GM18517 (cell line): ENCODE measurements around the gene UBA1.

ENCODE experiments used
- ATAC-seq: cut with Tn5 transposase; IDR thresholded peaks from one replicate; pipeline ENCODE4 v1.9.1; 2021; ENCODE audit warnings: mild to moderate bottlenecking, moderate library complexity; ENCODE audit not compliant: unreplicated experiment

UBA1 gene

GRCh38 chrX:47187106-47187677, 6.4 kb upstream of the UBA1 start:
- ATAC-seq = no peak

GRCh38 chrX:47189906-47190305, 3.7 kb upstream of the UBA1 start:
- ATAC-seq = no peak

DNA sequence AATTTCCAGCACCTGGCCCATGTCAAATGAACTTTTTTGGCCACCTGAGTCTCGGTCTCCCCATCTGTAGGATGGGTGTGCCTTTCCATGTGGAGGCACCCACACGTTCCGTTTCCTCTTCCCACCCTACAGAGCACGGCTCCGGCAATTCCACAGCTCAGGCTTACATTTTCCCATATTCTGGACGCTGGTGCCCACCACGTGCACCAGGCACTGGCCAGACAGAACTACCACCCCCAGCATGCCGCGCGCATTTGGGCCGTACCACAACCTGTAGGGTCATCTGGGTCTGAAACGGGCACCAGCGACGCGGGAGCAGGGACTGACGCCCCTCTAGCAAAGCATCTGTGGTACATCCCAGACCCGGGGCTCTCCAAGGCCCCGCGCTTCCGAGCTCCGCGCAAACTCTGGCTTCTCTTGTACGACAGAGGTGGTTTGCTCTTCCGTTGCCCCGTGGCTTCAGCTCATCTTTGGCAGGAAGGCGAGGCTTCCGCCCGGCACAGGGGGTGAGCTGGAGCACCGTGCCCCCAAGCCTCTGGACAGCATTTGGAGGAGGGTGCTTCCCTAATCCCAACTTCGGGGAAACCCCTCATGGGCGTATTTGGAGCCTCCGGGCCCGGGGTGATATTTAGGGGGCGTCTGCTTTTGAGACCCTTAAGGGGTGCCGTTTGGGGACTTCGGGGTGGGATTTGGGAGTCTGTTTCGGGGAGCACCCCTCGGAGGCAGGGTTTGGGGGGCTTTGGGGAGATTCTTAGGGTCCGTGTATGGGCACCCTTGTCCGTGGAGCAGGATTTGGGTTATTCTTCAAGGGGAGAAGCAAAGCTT, 3.0 kb upstream of the UBA1 start:
- peak; percentile 53 for ATAC-seq

DNA sequence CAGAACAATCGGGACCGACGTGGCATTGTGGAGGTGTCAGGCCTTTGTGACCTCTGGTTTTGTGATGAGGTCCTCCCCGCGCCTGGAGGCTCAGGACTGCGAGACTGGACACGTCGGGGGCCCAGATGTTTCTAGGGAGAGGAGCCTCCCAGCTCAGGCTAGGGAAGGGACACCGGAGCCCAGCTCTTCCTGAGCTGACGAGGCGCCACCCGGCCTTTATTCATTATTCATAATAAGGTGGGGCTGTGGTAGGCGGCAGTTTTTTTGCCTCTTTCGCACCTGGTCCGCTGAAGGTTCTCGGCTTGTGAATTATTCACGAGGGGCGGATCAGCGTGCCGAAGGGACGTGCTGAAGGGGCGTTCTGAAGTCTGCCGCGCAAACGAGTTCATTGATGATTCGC, 2.3 kb upstream of the UBA1 start:
- no peak for ATAC-seq

- no peak for ATAC-seq
Observed at GRCh38 chrX:47191806-47192401, 1.7 kb upstream of the UBA1 start.

DNA sequence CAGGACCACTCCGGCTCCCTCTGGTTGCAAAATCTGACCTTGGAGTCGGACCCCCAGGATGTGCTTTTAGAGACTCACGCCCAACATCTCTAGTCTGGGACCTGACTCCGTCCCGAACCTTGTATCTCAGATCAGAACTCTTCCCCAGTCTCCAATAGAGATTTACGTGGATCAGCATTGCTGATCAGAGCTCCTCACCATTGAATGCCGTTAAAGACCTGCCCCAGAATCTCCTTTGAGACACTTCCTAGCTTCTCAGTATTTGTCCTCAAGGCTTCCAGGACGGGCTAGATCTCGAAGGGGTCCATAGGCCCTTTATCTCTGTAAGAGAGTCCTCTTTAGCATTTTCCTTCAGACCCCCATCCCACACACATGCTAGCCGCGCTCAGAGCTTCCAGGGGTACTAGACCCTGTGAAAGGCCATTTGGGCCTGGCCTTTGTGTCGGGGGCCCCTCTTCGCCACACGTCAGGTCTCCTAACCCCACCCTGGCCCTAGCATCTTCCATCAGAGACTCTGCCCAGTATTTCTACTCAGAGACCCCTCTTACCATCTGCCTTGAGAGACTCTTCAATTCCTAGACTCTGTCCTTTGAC, 662 bp downstream of the UBA1 start:
- no peak for ATAC-seq

DNA sequence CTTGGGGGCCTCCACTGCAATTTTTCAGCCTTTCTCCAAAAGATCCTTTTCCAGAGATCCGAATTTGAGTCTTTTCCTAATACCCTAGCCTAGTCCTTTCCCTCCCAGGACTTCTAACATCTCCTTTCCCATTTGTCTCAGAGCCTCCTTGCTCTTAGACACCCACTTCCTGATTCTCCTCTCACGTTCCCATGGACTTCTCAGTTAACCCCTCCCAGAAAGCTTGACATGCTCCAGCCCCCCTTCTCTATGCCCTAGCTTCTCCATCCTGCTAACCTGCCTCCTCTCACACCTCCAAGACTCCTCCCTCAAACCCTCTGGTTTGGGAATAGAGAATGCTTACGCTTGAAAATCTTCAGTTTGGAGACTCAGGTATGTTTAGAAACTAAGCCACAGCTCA, 2.5 kb downstream of the UBA1 start:
- no peak for ATAC-seq

- no peak for ATAC-seq
Observed at GRCh38 chrX:47197526-47197925, 3.9 kb downstream of the UBA1 start.

DNA sequence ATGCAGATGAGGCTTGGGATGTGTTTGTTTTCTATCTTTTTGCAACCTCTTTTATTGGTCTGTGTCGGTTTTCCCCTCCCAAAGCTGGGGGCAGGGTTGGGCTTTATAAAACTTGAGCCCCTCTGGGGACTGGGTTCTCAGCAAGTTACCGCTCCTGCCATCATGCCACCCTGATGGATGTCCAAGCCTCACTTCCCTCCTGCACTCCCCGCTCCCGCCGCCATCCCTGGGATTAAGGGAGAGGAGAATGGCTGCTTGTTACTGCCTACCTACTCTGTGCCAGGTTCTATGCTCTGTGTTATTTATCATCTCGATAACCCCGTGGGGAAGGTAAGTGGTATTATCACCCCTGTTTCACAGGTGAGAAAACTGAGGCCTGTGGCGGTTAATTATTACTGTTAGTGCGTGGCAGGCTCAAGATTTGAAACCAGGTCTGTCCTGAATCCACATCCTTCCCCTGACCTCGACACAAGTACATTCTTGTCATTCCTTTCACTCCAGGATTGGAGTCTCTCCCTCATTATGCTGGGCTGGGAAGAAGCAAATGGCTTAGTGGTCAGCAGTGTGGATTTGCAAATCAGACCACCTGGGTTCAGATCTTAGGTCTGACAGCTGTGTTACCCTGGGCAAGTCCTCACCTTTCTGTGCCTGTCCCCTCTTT, 4.5 kb downstream of the UBA1 start:
- no peak for ATAC-seq

DNA sequence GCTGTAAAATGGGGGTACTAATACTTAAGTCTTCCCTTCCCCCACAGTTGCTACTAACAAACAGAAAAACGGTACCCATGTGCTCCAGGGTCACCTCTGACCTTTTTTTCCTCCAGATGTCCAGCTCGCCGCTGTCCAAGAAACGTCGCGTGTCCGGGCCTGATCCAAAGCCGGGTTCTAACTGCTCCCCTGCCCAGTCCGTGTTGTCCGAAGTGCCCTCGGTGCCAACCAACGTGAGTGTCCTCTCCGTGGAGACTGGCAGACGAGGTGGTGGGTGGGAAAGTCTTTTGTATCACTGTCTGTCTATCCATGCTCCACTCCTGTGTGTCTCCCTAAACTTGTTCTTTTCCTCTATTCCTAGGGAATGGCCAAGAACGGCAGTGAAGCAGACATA, 5.1 kb downstream of the UBA1 start:
- ATAC-seq = no peak

DNA sequence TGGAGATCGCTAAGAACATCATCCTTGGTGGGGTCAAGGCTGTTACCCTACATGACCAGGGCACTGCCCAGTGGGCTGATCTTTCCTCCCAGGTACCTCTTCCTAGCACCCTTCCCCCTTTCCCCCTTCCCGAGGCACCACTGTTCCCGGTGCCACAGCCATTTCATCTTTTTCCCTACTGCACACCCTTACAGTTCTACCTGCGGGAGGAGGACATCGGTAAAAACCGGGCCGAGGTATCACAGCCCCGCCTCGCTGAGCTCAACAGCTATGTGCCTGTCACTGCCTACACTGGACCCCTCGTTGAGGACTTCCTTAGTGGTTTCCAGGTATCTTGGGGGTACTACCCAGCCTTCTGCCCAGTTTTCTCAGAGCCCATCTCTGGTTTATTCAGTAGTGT, 5.7 kb downstream of the UBA1 start:
- ATAC-seq = no peak

DNA sequence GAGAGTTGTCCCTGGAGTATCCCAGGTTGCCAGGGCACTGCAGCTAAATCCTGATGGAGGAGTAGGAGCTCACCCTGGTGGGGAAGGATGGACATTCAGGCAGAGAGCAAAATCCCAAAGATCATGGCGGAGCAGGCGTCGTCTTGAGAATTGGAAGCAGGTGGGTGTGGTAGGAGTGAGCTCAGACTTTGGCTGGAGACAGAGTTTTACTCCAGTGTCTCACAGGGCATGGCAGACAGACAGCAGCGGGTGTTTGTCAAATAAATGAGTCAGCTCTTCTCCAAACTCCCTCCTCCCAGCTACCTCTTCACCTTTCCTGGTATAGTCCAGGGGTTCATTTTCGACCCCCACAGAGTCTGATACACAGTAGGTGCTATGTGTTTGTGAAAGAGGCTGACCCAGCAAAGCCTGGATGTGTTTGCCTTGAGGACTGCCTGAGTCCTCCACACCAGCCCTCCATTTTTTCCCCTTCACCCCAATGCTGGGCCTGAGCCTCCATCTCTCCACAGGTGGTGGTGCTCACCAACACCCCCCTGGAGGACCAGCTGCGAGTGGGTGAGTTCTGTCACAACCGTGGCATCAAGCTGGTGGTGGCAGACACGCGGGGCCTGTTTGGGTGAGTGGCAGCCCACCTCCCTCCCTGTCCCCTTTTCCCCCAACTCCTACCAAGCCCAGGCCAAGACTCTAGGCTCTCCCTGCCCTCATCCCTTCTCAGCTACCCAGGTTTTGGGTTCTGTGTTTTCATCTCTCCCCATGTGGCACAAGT, 6.9 kb downstream of the UBA1 start:
- no peak for ATAC-seq

- no peak for ATAC-seq
Observed at GRCh38 chrX:47201345-47201944, 7.8 kb downstream of the UBA1 start.

- no peak for ATAC-seq
Observed at GRCh38 chrX:47202316-47202715, 8.7 kb downstream of the UBA1 start.

DNA sequence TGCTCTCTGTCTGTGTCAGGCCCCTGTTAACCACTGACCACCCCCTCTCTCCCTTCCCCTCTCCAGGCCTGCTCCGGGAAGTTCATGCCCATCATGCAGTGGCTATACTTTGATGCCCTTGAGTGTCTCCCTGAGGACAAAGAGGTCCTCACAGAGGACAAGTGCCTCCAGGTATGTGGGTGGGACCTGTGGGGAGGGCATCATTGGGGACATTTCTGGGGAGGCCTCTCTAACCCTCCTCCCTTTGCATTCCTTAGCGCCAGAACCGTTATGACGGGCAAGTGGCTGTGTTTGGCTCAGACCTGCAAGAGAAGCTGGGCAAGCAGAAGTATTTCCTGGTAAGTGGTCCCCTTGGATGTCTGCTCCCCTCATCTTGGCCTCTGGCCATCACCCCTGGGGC, 9.2 kb downstream of the UBA1 start:
- no peak for ATAC-seq

- no peak for ATAC-seq
Observed at GRCh38 chrX:47204970-47205369, 11.3 kb downstream of the UBA1 start.

DNA sequence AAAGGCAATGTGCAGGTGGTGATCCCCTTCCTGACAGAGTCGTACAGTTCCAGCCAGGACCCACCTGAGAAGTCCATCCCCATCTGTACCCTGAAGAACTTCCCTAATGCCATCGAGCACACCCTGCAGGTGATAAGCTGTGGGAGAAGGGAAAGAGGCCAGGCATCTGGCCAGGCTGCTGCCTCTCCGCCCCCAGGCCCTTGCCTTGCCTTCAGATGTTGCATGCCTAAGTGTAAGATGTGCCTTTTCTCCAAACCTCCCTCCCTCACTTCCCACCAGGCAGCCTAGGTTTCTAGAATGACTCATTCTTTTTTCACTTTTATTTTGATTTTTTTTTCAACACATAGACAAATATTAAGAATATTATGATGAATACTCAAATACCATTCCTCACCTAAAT, 12.7 kb downstream of the UBA1 start:
- ATAC-seq = no peak

GRCh38 chrX:47208108-47208507, 14.5 kb downstream of the UBA1 start:
- no peak for ATAC-seq

- ATAC-seq = no peak
Observed at GRCh38 chrX:47209508-47210238, 16.0 kb downstream of the UBA1 start.
